Fibroblast of villous mesenchyme (primary cell): ENCODE measurements around the gene RNF181. TPM values are rescaled to one million over a fixed set of nuclear protein-coding genes. Genes with fewer than 3 reads are reported as not detected.
"Not testable (repeated sequence)": the region's sequence is repeated elsewhere in the genome, so short reads cannot be mapped to it uniquely, and the experiment has no call there.

Source experiments
- DNase-seq: peaks from one replicate; pipeline ENCODE4 v3.0.0-alpha.2; 2010; ENCODE audit warnings: low read depth
- H3K4me3 ChIP-seq: 2 replicates; pipeline ENCODE4 v1.5.1; 2011; ENCODE audit warnings: low read depth, mild to moderate bottlenecking, low read length
- CTCF ChIP-seq: IDR thresholded peaks from 2 replicates; pipeline ENCODE4 v1.5.1; 2012; ENCODE audit warnings: low read depth, mild to moderate bottlenecking, low read length; ENCODE audit not compliant: insufficient read depth
- total RNA-seq: library from RNA; depleted of rRNA; stranded (reverse); fragments of >200 nt; gene quantifications from 2 replicates; pipeline ENCODE4 v1.2.3, GENCODE V29; 2012

RNF181 gene
- total RNA-seq, 1 donor = 130 TPM

- no peak overlapping the region for H3K4me3 ChIP-seq
- TF ChIP-seq CTCF = no peak
- no peak for DNase-seq
These were observed 37.4 kb upstream of the RNF181 start for GRCh38 chr2:85558160-85558559.

GRCh38 chr2:85560403-85560726, 35.2 kb upstream of the RNF181 start:
- DNase-seq = not testable (repeated sequence)
- H3K4me3 ChIP-seq = peak overlapping the region; percentile 72

- H3K4me3 ChIP-seq = peak overlapping the region; percentile 72
- TF ChIP-seq CTCF = no peak
- DNase-seq = peak; percentile 24
These were observed 34.7 kb upstream of the RNF181 start for GRCh38 chr2:85560812-85561279.

GRCh38 chr2:85561280-85562212, 34.0 kb upstream of the RNF181 start, which contains the start of gene GGCX:
GGCX (minus strand) TSS chr2:85561493; CDS start chr2:85561428, 65 bp downstream.
- DNase-seq = peak; percentile 96
- peak within 1 kb of the TSS; percentile 72 for H3K4me3 ChIP-seq
- TF ChIP-seq CTCF = peak; percentile 30

GRCh38 chr2:85564144-85564563, 31.4 kb upstream of the RNF181 start:
- no peak for TF ChIP-seq CTCF
- H3K4me3 ChIP-seq = no peak overlapping the region
- DNase-seq = peak; percentile 18

- no peak overlapping the region for H3K4me3 ChIP-seq
- no peak for DNase-seq
- no peak for TF ChIP-seq CTCF
These were observed 29.3 kb upstream of the RNF181 start for GRCh38 chr2:85566265-85566664.

GRCh38 chr2:85575739-85576138, 19.8 kb upstream of the RNF181 start:
- no peak for DNase-seq
- no peak overlapping the region for H3K4me3 ChIP-seq
- TF ChIP-seq CTCF = no peak
